ENCODE data around the gene FAU.

The FAU gene

GRCh38 chr11:65132988-65133700 is 11.2 kb upstream of the FAU start:
- Histone ChIP-seq H3K4me3 (ENCODE audit: low read length) (peak overlapping the region; percentile 83), H3K27me3 (ENCODE audit: insufficient read depth, low read length) (no peaks in the 10 kb centered on the region), H2AFZ (ENCODE audit: low read depth, low read length) (no peak overlapping the region), H3K36me3 (ENCODE audit: insufficient read depth, low read length) (peaks cover 42% of the 10 kb centered on the region), H3K4me1 (ENCODE audit: insufficient read depth, low read length) (peaks cover 23% of the 10 kb centered on the region), H3K9me3 (ENCODE audit: low read length) (no peaks in the 10 kb centered on the region)

- Histone ChIP-seq H3K27me3 (ENCODE audit: insufficient read depth, low read length) (no peaks in the 10 kb centered on the region), H3K4me1 (ENCODE audit: insufficient read depth, low read length) (peaks cover 23% of the 10 kb centered on the region), H3K4me3 (ENCODE audit: low read length) (peak overlapping the region; percentile 83), H3K9me3 (ENCODE audit: low read length) (no peaks in the 10 kb centered on the region), H2AFZ (ENCODE audit: low read depth, low read length) (no peak overlapping the region), H3K36me3 (ENCODE audit: insufficient read depth, low read length) (peaks cover 48% of the 10 kb centered on the region)
Observed at GRCh38 chr11:65132238-65132987, 10.5 kb upstream of the FAU start.

DNA sequence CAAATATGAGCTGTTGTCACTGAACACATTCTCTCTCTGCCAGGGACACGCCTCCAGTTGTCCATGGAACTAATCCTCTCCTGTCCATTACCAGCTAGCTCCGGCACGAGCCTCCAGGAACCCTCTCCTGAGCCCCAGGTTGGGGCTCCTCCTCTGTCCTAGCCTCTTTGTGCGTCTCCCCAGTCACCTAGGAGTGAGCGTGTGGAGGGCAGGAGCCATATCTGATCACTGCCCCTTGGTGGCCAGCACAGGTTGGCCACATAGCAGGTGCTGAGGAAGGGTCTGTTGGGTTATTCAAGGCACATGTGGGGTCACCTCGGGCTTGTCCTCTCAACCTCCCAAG is 9.9 kb upstream of the FAU start:
- H3K4me3 ChIP-seq (ENCODE audit: low read length): no peak overlapping the region
- peaks cover 23% of the 10 kb centered on the region for H3K4me1 ChIP-seq (ENCODE audit: insufficient read depth, low read length)
- no peaks in the 10 kb centered on the region for H3K27me3 ChIP-seq (ENCODE audit: insufficient read depth, low read length)
- H3K9me3 ChIP-seq (ENCODE audit: low read length): no peaks in the 10 kb centered on the region
- H3K36me3 ChIP-seq (ENCODE audit: insufficient read depth, low read length): peaks cover 50% of the 10 kb centered on the region
- H2AFZ ChIP-seq (ENCODE audit: low read depth, low read length): no peak overlapping the region

GRCh38 chr11:65131417-65131776 is 9.5 kb upstream of the FAU start:
- Histone ChIP-seq H2AFZ (ENCODE audit: low read depth, low read length) (no peak overlapping the region), H3K4me1 (ENCODE audit: insufficient read depth, low read length) (peaks cover 23% of the 10 kb centered on the region), H3K9me3 (ENCODE audit: low read length) (no peaks in the 10 kb centered on the region), H3K4me3 (ENCODE audit: low read length) (no peak overlapping the region), H3K36me3 (ENCODE audit: insufficient read depth, low read length) (peaks cover 55% of the 10 kb centered on the region), H3K27me3 (ENCODE audit: insufficient read depth, low read length) (no peaks in the 10 kb centered on the region)

DNA sequence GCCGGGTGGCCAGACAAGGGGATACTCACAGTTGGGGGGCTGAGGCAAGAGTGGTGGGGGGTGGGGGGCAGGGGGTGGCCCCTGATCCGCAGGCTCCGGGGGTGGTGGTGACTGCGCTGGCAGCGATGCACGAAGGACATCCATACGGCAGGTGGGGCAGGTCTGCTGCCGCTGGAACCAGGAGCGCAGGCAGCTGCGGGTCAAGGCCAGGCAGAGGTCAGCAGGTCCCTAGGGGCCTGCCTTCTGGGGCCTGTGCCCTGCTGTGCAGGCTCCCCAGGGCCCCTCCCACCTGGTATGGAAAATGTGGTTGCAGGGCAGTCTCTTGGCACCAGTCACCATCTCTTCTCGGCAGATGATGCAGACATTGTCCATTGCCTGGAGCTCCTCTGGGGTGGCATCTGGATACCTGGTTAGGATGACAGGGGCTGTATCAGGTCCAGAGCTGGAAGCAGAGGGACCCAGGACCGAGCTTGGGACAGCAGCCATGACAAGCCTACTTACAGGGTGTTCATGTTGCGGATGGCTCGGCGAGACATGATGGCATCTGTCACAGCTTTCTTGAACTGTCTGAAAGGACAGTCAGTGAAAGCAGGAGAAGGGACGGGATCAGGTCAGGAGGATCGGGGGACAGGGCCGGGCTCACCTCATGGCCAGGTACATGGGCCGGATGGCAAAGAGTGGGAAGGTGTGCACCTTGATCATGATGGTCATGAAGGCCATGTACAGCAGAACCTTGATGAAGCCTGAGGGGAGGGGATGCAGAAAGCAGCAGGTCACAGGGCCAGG is 8.9 kb upstream of the FAU start:
- no peak overlapping the region for H2AFZ ChIP-seq (ENCODE audit: low read depth, low read length)
- H3K9me3 ChIP-seq (ENCODE audit: low read length): no peaks in the 10 kb centered on the region
- no peak overlapping the region for H3K4me3 ChIP-seq (ENCODE audit: low read length)
- no peaks in the 10 kb centered on the region for H3K27me3 ChIP-seq (ENCODE audit: insufficient read depth, low read length)
- peaks cover 19% of the 10 kb centered on the region for H3K4me1 ChIP-seq (ENCODE audit: insufficient read depth, low read length)
- peaks cover 61% of the 10 kb centered on the region for H3K36me3 ChIP-seq (ENCODE audit: insufficient read depth, low read length)

GRCh38 chr11:65129649-65130441 is 7.9 kb upstream of the FAU start:
- Histone ChIP-seq H3K4me1 (ENCODE audit: insufficient read depth, low read length) (peaks cover 12% of the 10 kb centered on the region), H3K27me3 (ENCODE audit: insufficient read depth, low read length) (no peaks in the 10 kb centered on the region), H3K4me3 (ENCODE audit: low read length) (no peak overlapping the region), H3K9me3 (ENCODE audit: low read length) (no peaks in the 10 kb centered on the region), H3K36me3 (ENCODE audit: insufficient read depth, low read length) (peaks cover 69% of the 10 kb centered on the region), H2AFZ (ENCODE audit: low read depth, low read length) (no peak overlapping the region)

GRCh38 chr11:65128182-65129145 is 6.5 kb upstream of the FAU start:
- Histone ChIP-seq H3K9me3 (ENCODE audit: low read length) (no peaks in the 10 kb centered on the region), H3K4me1 (ENCODE audit: insufficient read depth, low read length) (peaks cover 7% of the 10 kb centered on the region), H3K36me3 (ENCODE audit: insufficient read depth, low read length) (peaks cover 79% of the 10 kb centered on the region), H3K27me3 (ENCODE audit: insufficient read depth, low read length) (no peaks in the 10 kb centered on the region), H3K4me3 (ENCODE audit: low read length) (no peak overlapping the region), H2AFZ (ENCODE audit: low read depth, low read length) (no peak overlapping the region)

- Histone ChIP-seq H3K4me1 (ENCODE audit: insufficient read depth, low read length) (peaks cover 5% of the 10 kb centered on the region), H3K9me3 (ENCODE audit: low read length) (no peaks in the 10 kb centered on the region), H2AFZ (ENCODE audit: low read depth, low read length) (no peak overlapping the region), H3K27me3 (ENCODE audit: insufficient read depth, low read length) (no peaks in the 10 kb centered on the region), H3K36me3 (ENCODE audit: insufficient read depth, low read length) (peaks cover 76% of the 10 kb centered on the region), H3K4me3 (ENCODE audit: low read length) (no peak overlapping the region)
Observed at GRCh38 chr11:65127473-65128181, 5.7 kb upstream of the FAU start.

GRCh38 chr11:65126624-65127274 is 4.8 kb upstream of the FAU start:
- H3K4me3 ChIP-seq (ENCODE audit: low read length): no peak overlapping the region
- H3K36me3 ChIP-seq (ENCODE audit: insufficient read depth, low read length): peaks cover 68% of the 10 kb centered on the region
- H3K4me1 ChIP-seq (ENCODE audit: insufficient read depth, low read length): peaks cover 5% of the 10 kb centered on the region
- no peaks in the 10 kb centered on the region for H3K27me3 ChIP-seq (ENCODE audit: insufficient read depth, low read length)
- H2AFZ ChIP-seq (ENCODE audit: low read depth, low read length): no peak overlapping the region
- H3K9me3 ChIP-seq (ENCODE audit: low read length): no peaks in the 10 kb centered on the region

- Histone ChIP-seq H3K27me3 (ENCODE audit: insufficient read depth, low read length) (no peaks in the 10 kb centered on the region), H2AFZ (ENCODE audit: low read depth, low read length) (no peak overlapping the region), H3K36me3 (ENCODE audit: insufficient read depth, low read length) (peaks cover 62% of the 10 kb centered on the region), H3K9me3 (ENCODE audit: low read length) (no peaks in the 10 kb centered on the region), H3K4me3 (ENCODE audit: low read length) (no peak overlapping the region), H3K4me1 (ENCODE audit: insufficient read depth, low read length) (peaks cover 14% of the 10 kb centered on the region)
Observed at GRCh38 chr11:65125197-65126056, 3.5 kb upstream of the FAU start.
